Adrenal gland (tissue), 12 donors: ENCODE data around the gene ING5. TPM values are rescaled to one million over a fixed set of nuclear protein-coding genes. Genes with fewer than 3 reads are reported as not detected.
A peak's percentile ranks its signal among the peaks of the same experiment; 100 is the strongest.

Source experiments
- DNase-seq, 7 donors: peaks; one replicate each; pipeline ENCODE4 v3.0.0-alpha.2; 2019 to 2020
- H3K27ac ChIP-seq, 5 donors: fragments of 200-600 bp; sonication (generic) in 4 of 5; 1 replicate in 3 of 5; 2 replicates in 2 of 5; pipeline versions ENCODE4 v1.5.1 to v1.8.0; 2016 to 2020; ENCODE audit warnings: mild to moderate bottlenecking in 1 of 5
- H3K27me3 ChIP-seq: fragments of 200-600 bp; 2 replicates; pipeline ENCODE4 v1.8.0; 2021
- H3K36me3 ChIP-seq, 2 donors: fragments of 200-600 bp; replicated peaks in 1 of 2; 1 replicate in 1 of 2; 2 replicates in 1 of 2; pipeline versions ENCODE4 v1.5.1 to v1.8.0; 2018 to 2022
- H3K4me1 ChIP-seq, 2 donors: fragments of 200-600 bp; replicated peaks in 1 of 2; 1 replicate in 1 of 2; 2 replicates in 1 of 2; pipeline versions ENCODE4 v1.5.1 to v1.8.0; 2018 to 2021
- H3K4me3 ChIP-seq, 4 donors: fragments of 200-600 bp; sonication (generic) in 3 of 4; one replicate each; pipeline ENCODE4 v1.5.1; 2016 to 2018
- H3K9me3 ChIP-seq, 3 donors: fragments of 200-600 bp; sonication (generic) in 1 of 3; replicated peaks in 1 of 3; 1 replicate in 2 of 3; 2 replicates in 1 of 3; pipeline versions ENCODE4 v1.5.1 to v1.8.0; 2016 to 2021
- POLR2A ChIP-seq, 2 donors: fragments of 450-650 bp; IDR thresholded peaks; one replicate each; pipeline ENCODE4 v1.6.1; 2017; ENCODE audit warnings: antibody characterized with exemption in 2 of 2, mild to moderate bottlenecking in 2 of 2, moderate library complexity in 1 of 2
- WGBS, 4 donors: extraction: QIAGEN DNeasy Blood & Tissue Kit in 2 of 4; methylation state at CpG; one replicate each; pipeline versions ENCODE4 v1.1.5 to v1.1.7; 2013 to 2017; 5-methylcytosine and 5-hydroxymethylcytosine counted together
- intact Hi-C, 2 donors: fragments of 100-400 bp; cut with DNase I; formaldehyde crosslinking; loops; one replicate each; pipeline versions ENCODE4 v1.14.1 to v1.15.0; 2022 to 2023
- polyA plus RNA-seq, 3 donors: library from polyadenylated mRNA; stranded (reverse); fragments of 200-250 nt in 2 of 3; fragments of 350-450 nt in 1 of 3; fragmentation: Illumina TruSeq in 1 of 3; extraction: RNeasy Lipid Tissue Mini Kit (QIAGEN cat#74804) in 1 of 3; gene quantifications; one replicate each; pipeline ENCODE4 v1.2.3, GENCODE V29; 2013 to 2014
- total RNA-seq, 9 donors: library from RNA; depleted of rRNA in 4 of 9; stranded (reverse); fragments of >200 nt in 4 of 9; fragments of 120-200 nt in 1 of 9; fragmentation: NEBNext Ultra II Directional in 1 of 9; extraction: Animal tissue kit (Norgen Biotek cat#: 25700) in 1 of 9; gene quantifications; one replicate each; pipeline versions ENCODE4 v1.1.0 to v1.2.4, GENCODE V29; 2013 to 2023
- TF ChIP-seq, protein P1 (sequence below), 6 experiments: fragments of 450-650 bp in 4 of 6; fragments of 200-600 bp in 2 of 6; sonication (generic) in 1 of 6; IDR thresholded peaks; 1 replicate in 5 of 6; 2 replicates in 1 of 6; pipeline versions ENCODE4 v1.5.1 to v1.8.0; 2016 to 2021; ENCODE audit warnings: antibody characterized with exemption in 6 of 6, mild to moderate bottlenecking in 2 of 6, moderate library complexity in 1 of 6
- donor health status: healthy with polysubstance abuse.
- donor health status: Bipolar disorder and iron deficiency.
- donor health status: DM: yes; HTN: yes; CAD: no.
- donor health status: DM: no; HTN: no; CAD: no.
- donor health status: DM: no; HTN: no; CAD: no.
- donor health status: DM: yes; HTN: yes; CAD: no.

ING5 gene
- total and polyA plus RNA-seq, 12 donors = 13.3 to 83.1 (median 31.7) TPM

DNA sequence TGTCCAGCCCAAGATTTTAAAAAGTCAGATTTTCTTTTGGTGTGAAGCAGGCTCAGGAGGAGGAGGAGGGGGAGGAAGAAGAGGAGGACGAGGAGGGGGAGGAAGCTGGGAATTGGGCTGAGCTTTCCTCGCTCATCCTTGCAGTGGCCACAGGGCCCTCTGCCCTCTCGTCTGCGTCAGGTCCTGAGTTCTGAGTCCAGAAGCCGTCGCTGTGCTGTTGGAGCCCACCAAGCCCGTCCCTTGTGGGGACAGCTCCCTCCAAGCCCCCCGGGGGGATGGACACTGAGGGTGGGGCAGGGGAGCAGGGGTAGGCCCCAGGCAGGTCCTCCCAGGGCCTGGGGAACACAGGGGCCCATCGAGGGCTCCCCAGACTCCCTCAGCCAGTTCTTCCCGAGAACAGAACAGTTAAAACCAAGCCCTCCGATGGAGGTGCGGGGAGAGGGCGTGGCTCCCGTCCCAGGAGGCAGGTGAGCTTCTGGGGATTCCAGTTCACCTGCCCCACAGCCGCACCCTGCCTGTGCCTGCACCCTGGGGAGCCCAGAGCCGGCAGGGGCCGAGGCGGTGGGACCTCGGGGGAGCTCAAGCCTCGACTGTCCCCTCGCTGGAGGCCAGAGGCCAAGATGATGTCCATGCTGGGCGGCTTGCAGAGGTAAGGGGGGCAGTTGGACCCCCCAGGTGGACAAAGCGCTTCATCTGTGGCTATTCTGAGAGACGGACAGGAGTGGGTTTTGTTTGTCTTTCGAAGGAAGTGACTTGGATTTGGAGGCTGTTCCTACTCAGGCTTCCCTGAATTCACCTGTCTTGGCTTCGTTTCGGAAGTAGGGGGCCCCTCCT lies 74.7 kb downstream of the ING5 start, which contains the start of gene GAL3ST2:
TSS of gene GAL3ST2 (plus strand) at position 487 of the 834 bp plus-strand sequence. CDS start at position 621, 134 bp downstream.
- Histone ChIP-seq H3K4me1 (no peaks in the 10 kb centered on the region), H3K27me3 (peaks cover 20% of the 10 kb centered on the region), H3K9me3 (no peaks in the 10 kb centered on the region), H3K36me3 (no peaks in the 10 kb centered on the region), H3K27ac (no peak within 1 kb of the TSS), H3K4me3 (no peak within 1 kb of the TSS)
- peak in 1 of 7 donors; percentile 18 for DNase-seq
- intact Hi-C loops = no loop called here
- WGBS, 4 donors = 69 to 88% (median 81%) methylated on average over 6 to 27 of the region's 27 CpGs
- no peak for TF ChIP-seq POLR2A (IDR thresholded peaks at IDR 0.05)
- TF ChIP-seq, protein P1, sequence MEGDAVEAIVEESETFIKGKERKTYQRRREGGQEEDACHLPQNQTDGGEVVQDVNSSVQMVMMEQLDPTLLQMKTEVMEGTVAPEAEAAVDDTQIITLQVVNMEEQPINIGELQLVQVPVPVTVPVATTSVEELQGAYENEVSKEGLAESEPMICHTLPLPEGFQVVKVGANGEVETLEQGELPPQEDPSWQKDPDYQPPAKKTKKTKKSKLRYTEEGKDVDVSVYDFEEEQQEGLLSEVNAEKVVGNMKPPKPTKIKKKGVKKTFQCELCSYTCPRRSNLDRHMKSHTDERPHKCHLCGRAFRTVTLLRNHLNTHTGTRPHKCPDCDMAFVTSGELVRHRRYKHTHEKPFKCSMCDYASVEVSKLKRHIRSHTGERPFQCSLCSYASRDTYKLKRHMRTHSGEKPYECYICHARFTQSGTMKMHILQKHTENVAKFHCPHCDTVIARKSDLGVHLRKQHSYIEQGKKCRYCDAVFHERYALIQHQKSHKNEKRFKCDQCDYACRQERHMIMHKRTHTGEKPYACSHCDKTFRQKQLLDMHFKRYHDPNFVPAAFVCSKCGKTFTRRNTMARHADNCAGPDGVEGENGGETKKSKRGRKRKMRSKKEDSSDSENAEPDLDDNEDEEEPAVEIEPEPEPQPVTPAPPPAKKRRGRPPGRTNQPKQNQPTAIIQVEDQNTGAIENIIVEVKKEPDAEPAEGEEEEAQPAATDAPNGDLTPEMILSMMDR (IDR thresholded peaks at IDR 0.05) = no peak

DNA sequence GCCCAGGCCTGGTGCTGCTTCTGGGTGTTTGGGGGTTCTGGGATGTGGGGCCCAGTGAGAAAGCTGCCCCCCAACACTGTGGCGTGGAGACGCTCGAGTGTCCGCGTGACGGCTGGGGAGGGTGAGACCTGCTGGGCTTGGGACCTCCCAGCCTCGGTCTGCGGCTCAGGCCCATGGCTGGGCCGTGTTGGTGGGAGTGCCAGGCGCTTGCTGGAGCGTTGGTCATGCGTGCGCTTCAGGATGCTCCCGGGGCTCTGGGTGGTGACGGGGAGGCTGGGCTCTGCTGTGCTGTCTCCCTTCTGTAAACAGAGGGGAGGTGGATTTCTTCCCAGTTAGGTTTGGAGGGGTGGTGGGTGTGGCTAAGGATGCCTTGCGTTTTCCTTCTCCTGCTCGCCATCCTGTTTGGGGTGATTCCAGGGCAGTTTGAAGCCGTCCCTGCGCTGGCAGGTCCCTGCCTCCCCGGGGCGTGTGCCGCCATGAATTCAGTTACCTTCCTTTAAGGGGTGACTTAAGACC lies 75.4 kb downstream of the ING5 start:
- H3K27me3 ChIP-seq = peaks cover 20% of the 10 kb centered on the region
- no peaks in the 10 kb centered on the region for H3K9me3 ChIP-seq
- WGBS, 4 donors = 77 to 88% (median 83%) methylated on average over 17 to 22 of the region's 22 CpGs

DNA sequence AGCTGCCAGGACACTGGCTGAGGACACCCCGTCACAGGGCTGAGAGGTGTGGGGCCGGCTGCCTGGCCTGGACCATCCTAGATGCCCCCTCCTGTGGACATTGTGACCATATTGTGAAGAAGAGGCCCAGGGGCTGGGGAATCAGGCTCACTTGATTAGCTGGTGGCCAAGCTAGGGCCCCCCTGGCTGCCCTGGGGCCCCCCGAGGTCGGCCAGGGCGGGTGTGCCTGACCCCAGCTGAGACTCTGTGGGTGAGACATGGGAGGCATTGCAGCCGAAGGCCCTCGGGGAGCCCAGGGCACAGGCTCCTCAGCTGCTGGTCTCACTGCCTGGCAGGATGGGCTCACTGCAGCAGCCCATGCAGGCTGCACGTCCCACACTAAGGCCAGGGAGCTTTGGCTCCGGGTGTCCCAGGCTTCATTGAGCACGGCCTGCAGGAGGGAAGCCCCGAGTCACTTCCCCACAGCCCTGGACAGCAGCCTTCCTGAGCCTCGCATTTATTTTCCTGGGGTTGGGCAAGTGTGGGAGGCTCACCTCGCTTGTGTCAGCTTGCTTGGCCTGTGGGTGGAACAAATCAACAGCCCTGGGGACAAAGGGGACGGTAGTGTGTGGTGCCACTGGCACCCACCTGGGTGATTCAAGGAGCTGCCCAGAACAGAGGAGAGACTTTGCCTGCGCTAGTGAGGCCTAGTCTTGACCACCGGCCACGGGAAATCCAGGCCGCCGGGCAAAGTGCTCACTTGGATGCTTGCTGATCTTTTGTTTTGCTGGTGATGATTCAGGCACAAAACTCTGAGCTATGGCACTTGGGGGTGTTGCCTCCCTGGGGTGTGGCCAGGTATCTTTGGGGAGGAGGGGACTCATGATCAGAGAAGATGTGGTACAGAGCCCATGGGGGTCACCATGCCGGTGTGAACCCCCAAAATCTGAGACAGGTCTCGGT lies 76.1 kb downstream of the ING5 start:
- intact Hi-C loops = no loop called here
- Histone ChIP-seq H3K4me1 (no peaks in the 10 kb centered on the region), H3K4me3 (no peak overlapping the region), H3K27me3 (peaks cover 20% of the 10 kb centered on the region), H3K9me3 (no peaks in the 10 kb centered on the region), H3K36me3 (no peaks in the 10 kb centered on the region), H3K27ac (no peak overlapping the region)
- TF ChIP-seq, protein P1 (IDR thresholded peaks at IDR 0.05) = no peak
- no peak for TF ChIP-seq POLR2A (IDR thresholded peaks at IDR 0.05)
- no peak for DNase-seq
- WGBS, 4 donors = 82 to 95% (median 84%) methylated on average over 13 to 21 of the region's 21 CpGs

More for the DNA sequence above, 75.4 kb downstream of the ING5 start:
- TF ChIP-seq, protein P1 (IDR thresholded peaks at IDR 0.05) = no peak
- TF ChIP-seq POLR2A (IDR thresholded peaks at IDR 0.05) = no peak
- H3K36me3 ChIP-seq = no peaks in the 10 kb centered on the region
- no peaks in the 10 kb centered on the region for H3K4me1 ChIP-seq
- peak in 1 of 7 donors; percentile 15 for DNase-seq
- no peak overlapping the region for H3K27ac ChIP-seq
- intact Hi-C loops = no loop called here
- no peak overlapping the region for H3K4me3 ChIP-seq

Other genes starting within 250 kb of the ING5 start
- gene STK25, start 193.5 kb upstream of the ING5 start, total RNA-seq = 100 to 1,000 TPM in 8 of 9 donors, 10 to 100 TPM in 1; 71.4 to 352 (median 164) TPM
- gene STK25, start 193.5 kb upstream of the ING5 start, polyA plus RNA-seq = 100 to 1,000 TPM; 100 to 318 (median 246) TPM
- 10 to 100 TPM in 8 of 9 donors, 1 to 10 TPM in 1; 5.2 to 41.7 (median 15.5) TPM for gene BOK, start 143.3 kb upstream of the ING5 start, total RNA-seq
- 10 to 100 TPM in 1 of 3 donors, 1 to 10 TPM in 2; 2.9 to 19.3 (median 7.8) TPM for gene BOK, start 143.3 kb upstream of the ING5 start, polyA plus RNA-seq
- 10 to 100 TPM; 27.6 to 48.7 (median 37.4) TPM for gene THAP4, start 64.9 kb upstream of the ING5 start, total RNA-seq
- 10 to 100 TPM; 23.9 to 62.9 (median 54.9) TPM for gene THAP4, start 64.9 kb upstream of the ING5 start, polyA plus RNA-seq
- 100 to 1,000 TPM in 1 of 9 donors, 10 to 100 TPM in 8; 37.3 to 100 (median 57.9) TPM for gene ATG4B, start 64.3 kb upstream of the ING5 start, total RNA-seq
- gene ATG4B, start 64.3 kb upstream of the ING5 start, polyA plus RNA-seq = 100 to 1,000 TPM in 1 of 3 donors, 10 to 100 TPM in 2; 44.6 to 167 (median 77.5) TPM
- gene DTYMK, start 15.2 kb upstream of the ING5 start, total RNA-seq = 10 to 100 TPM; 12.3 to 40.4 (median 23.4) TPM
- 10 to 100 TPM; 10.4 to 15.4 (median 11.1) TPM for gene DTYMK, start 15.2 kb upstream of the ING5 start, polyA plus RNA-seq
- 10 to 100 TPM; 11.8 to 67.5 (median 36.2) TPM for gene D2HGDH, start 32.6 kb downstream of the ING5 start, total RNA-seq
- 100 to 1,000 TPM in 1 of 3 donors, 10 to 100 TPM in 1, 1 to 10 TPM in 1; 4.3 to 131 (median 87.1) TPM for gene D2HGDH, start 32.6 kb downstream of the ING5 start, polyA plus RNA-seq
- 1 to 10 TPM in 2 of 9 donors, under 1 TPM in 5, not detected in 2; 0.25 to 1.8 (median 0.83) TPM for gene GAL3ST2, start 74.8 kb downstream of the ING5 start, total RNA-seq
- under 1 TPM in 1 of 3 donors, not detected in 2; 0.16 TPM for gene GAL3ST2, start 74.8 kb downstream of the ING5 start, polyA plus RNA-seq
- gene NEU4, start 107.2 kb downstream of the ING5 start, total RNA-seq = 1 to 10 TPM in 2 of 9 donors, under 1 TPM in 5, not detected in 2; 0.28 to 2.3 (median 0.37) TPM
- gene NEU4, start 107.2 kb downstream of the ING5 start, polyA plus RNA-seq = 1 to 10 TPM in 1 of 3 donors, under 1 TPM in 1, not detected in 1; 0.17 to 1.3 TPM
- under 1 TPM in 6 of 9 donors, not detected in 3; 0.23 to 0.84 (median 0.32) TPM for gene PDCD1, start 156.9 kb downstream of the ING5 start, total RNA-seq
- 1 to 10 TPM in 1 of 3 donors, under 1 TPM in 1, not detected in 1; 0.81 to 2.0 TPM for gene PDCD1, start 156.9 kb downstream of the ING5 start, polyA plus RNA-seq
- under 1 TPM in 1 of 9 donors, not detected in 8; 0.11 TPM for gene RTP5, start 167.7 kb downstream of the ING5 start, total RNA-seq
- under 1 TPM in 2 of 3 donors, not detected in 1; 0.07 to 0.56 TPM for gene RTP5, start 167.7 kb downstream of the ING5 start, polyA plus RNA-seq